Colonic mucosa (tissue), 4 donors: ENCODE data around the gene TTYH3. TPM values are rescaled to one million over a fixed set of nuclear protein-coding genes. Genes with fewer than 3 reads are reported as not detected.
"Not testable (repeated sequence)": the region's sequence is repeated elsewhere in the genome, so short reads cannot be mapped to it uniquely, and the experiment has no call there.

Experiments used
- DNase-seq: peaks from one replicate; pipeline ENCODE4 v3.0.0-alpha.2; 2020
- H3K27ac ChIP-seq: fragments of 200-600 bp; one replicate; pipeline ENCODE4 v1.8.0; 2021
- H3K27me3 ChIP-seq: fragments of 200-600 bp; one replicate; pipeline ENCODE4 v1.8.0; 2021
- H3K36me3 ChIP-seq: fragments of 200-600 bp; one replicate; pipeline ENCODE4 v1.8.0; 2021
- H3K4me1 ChIP-seq: fragments of 200-600 bp; one replicate; pipeline ENCODE4 v1.8.0; 2021; ENCODE audit warnings: mild to moderate bottlenecking
- H3K4me3 ChIP-seq: fragments of 200-600 bp; one replicate; pipeline ENCODE4 v1.8.0; 2021
- H3K9ac ChIP-seq, 2 donors: one replicate each; pipeline ENCODE4 v1.7.0; 2013; ENCODE audit warnings: control low read depth in 2 of 2, low read depth in 2 of 2, low read length in 2 of 2
- H3K9me3 ChIP-seq: fragments of 200-600 bp; one replicate; pipeline ENCODE4 v1.8.0; 2021
- intact Hi-C: fragments of 100-400 bp; cut with DNase I; formaldehyde crosslinking; loops from one replicate; pipeline ENCODE4 v1.14.1; 2022
- total RNA-seq, 2 donors: library from RNA; stranded (reverse); fragmentation: NEBNext Ultra II Directional in 1 of 2; extraction: Animal tissue kit (Norgen Biotek cat#: 25700) in 1 of 2; gene quantifications; one replicate each; pipeline ENCODE4 v1.2.1, GENCODE V29; 2021
- TF ChIP-seq, protein P1 (sequence below): fragments of 200-600 bp; IDR thresholded peaks from one replicate; pipeline ENCODE4 v1.8.0; 2022; ENCODE audit warnings: antibody characterized with exemption, mild to moderate bottlenecking
- donor health status: healthy.
- donor health status: DM: no; HTN: no; CAD: no.
- donor health status: DM: no; HTN: no; CAD: no.

Gene TTYH3
- total RNA-seq, 2 donors from 2014 or later, result 50.0 to 59.5 TPM

DNA sequence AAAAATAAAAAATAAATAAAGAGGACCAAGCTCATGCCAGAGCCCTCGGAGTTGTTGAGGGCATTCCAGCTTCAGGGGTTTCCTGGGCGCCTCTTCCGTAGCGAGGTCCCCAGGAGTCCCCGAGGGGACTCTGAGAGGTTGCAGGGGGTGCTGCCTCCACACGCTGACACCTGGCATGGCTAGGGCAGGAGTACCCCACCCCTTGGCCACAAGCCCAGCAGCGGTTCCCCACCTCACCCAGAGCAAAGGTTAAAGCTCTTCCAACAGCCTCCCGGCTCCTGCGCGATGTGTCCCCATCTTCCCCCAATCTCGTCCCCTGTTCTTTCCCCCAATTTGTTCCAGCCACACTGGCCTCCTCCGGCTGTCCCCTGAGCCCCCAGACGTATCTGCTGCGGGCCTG, 60.8 kb downstream of the TTYH3 start:
- peaks cover 27% of the 10 kb centered on the region for H3K27me3 ChIP-seq

DNA sequence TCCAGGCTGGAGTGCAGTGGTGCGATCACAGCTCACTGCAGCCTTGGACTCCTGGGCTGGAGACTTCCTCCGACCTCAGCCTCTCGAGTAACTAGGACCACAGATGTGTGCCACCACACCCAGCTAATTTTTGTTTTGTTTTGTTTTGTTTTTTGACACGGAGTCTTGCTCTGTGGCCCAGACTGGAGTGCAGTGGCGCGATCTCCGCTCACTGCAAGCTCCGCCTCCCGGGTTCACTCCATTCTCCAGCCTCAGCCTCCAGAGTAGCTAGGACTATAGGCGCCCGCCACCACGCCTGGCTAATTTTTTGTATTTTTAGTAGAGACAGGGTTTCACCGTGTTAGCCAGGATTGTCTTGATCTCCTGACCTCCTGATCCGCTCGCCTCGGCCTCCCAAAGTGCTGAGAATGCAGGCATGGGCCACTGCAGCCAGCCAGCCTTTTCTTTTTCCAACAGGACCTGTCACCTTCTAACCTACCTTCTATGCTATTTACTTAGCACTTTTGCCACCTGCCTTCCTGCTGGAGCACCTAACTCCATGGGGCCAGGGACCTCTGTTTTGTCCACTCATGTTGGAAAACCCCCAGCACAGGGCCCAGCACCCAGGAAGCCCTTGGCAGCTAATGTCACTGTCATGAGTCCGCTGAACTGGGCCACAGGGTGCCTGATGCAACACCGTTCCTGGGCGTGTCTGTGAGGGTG, 61.8 kb downstream of the TTYH3 start:
- DNase-seq, H3K9me3 ChIP-seq, H3K27ac ChIP-seq, intact Hi-C loops, H3K9ac ChIP-seq, H3K36me3 ChIP-seq, H3K4me1 ChIP-seq, H3K4me3 ChIP-seq: not testable (repeated sequence)
- peaks cover 17% of the 10 kb centered on the region for H3K27me3 ChIP-seq

More for the DNA sequence above, 60.8 kb downstream of the TTYH3 start:
- Histone ChIP-seq H3K9me3 (no peaks in the 10 kb centered on the region), H3K9ac (no peak overlapping the region), H3K27ac (no peak overlapping the region), H3K4me3 (no peak overlapping the region), H3K36me3 (no peaks in the 10 kb centered on the region), H3K4me1 (no peaks in the 10 kb centered on the region)
- TF ChIP-seq, protein P1, sequence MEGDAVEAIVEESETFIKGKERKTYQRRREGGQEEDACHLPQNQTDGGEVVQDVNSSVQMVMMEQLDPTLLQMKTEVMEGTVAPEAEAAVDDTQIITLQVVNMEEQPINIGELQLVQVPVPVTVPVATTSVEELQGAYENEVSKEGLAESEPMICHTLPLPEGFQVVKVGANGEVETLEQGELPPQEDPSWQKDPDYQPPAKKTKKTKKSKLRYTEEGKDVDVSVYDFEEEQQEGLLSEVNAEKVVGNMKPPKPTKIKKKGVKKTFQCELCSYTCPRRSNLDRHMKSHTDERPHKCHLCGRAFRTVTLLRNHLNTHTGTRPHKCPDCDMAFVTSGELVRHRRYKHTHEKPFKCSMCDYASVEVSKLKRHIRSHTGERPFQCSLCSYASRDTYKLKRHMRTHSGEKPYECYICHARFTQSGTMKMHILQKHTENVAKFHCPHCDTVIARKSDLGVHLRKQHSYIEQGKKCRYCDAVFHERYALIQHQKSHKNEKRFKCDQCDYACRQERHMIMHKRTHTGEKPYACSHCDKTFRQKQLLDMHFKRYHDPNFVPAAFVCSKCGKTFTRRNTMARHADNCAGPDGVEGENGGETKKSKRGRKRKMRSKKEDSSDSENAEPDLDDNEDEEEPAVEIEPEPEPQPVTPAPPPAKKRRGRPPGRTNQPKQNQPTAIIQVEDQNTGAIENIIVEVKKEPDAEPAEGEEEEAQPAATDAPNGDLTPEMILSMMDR, result no peak
- intact Hi-C loops, result no loop called here
- no peak for DNase-seq

GRCh38 chr7:2694122-2694436, 62.3 kb downstream of the TTYH3 start:
- H3K9ac ChIP-seq, H3K36me3 ChIP-seq, H3K4me3 ChIP-seq, DNase-seq, intact Hi-C loops, H3K9me3 ChIP-seq, H3K4me1 ChIP-seq, H3K27ac ChIP-seq: not testable (repeated sequence)
- H3K27me3 ChIP-seq, result peaks cover 12% of the 10 kb centered on the region

DNA sequence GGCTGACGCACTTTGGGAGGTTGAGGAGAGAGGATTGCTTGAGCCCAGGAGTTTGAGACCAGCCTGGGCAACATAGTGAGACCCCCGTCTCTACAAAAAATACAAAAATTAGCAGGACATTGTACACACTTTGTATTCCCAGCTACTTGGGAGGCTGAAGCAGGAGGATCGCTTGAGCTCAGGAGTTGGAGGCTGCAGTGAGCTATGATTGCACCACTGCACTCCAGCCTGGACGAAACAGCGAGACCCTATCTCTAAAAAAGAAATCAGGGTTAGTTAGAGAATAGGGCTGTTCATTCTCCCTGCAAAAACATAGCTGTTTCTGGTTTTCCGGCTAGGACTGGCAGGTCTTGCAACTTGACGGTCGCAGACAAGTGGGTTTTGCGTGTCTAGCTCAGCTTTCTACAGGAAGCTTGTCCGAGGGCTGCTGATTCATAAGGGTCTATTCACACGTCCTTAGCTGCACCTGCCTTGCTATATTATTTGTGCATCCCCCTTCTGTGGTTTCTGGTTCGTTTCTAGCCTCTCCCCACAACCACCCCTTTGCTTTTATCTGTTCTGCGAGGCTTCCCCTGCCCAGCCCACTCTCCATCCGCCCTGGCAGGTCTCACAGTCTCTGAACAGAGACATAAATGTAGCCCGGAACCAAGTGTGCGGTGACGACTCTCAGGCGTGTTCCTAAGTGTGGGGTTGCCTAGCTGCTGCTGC, 66.9 kb downstream of the TTYH3 start:
- TF ChIP-seq, protein P1, result no peak
- DNase-seq, result no peak
- Histone ChIP-seq H3K4me3 (no peak overlapping the region), H3K27ac (no peak overlapping the region), H3K27me3 (no peaks in the 10 kb centered on the region), H3K36me3 (no peaks in the 10 kb centered on the region), H3K9ac (no peak overlapping the region), H3K9me3 (no peaks in the 10 kb centered on the region), H3K4me1 (no peaks in the 10 kb centered on the region)
- intact Hi-C loops, result no loop called here

GRCh38 chr7:2699289-2699620, 67.5 kb downstream of the TTYH3 start:
- Histone ChIP-seq H3K27me3 (no peaks in the 10 kb centered on the region), H3K9ac (no peak overlapping the region)
- no peak for DNase-seq

GRCh38 chr7:2700141-2700850, 68.5 kb downstream of the TTYH3 start:
- no peaks in the 10 kb centered on the region for H3K9me3 ChIP-seq
- intact Hi-C loops, result no loop called here
- H3K4me3 ChIP-seq, result no peak overlapping the region
- no peaks in the 10 kb centered on the region for H3K27me3 ChIP-seq
- H3K27ac ChIP-seq, result no peak overlapping the region
- H3K9ac ChIP-seq, result no peak overlapping the region
- H3K4me1 ChIP-seq, result no peaks in the 10 kb centered on the region
- TF ChIP-seq, protein P1, result no peak
- DNase-seq, result no peak
- no peaks in the 10 kb centered on the region for H3K36me3 ChIP-seq

More at GRCh38 chr7:2699289-2699620, 67.5 kb downstream of the TTYH3 start:
- H3K4me3 ChIP-seq, result no peak overlapping the region
- TF ChIP-seq, protein P1, result no peak
- H3K9me3 ChIP-seq, result no peaks in the 10 kb centered on the region
- H3K27ac ChIP-seq, result no peak overlapping the region
- intact Hi-C loops, result no loop called here
- H3K4me1 ChIP-seq, result no peaks in the 10 kb centered on the region
- no peaks in the 10 kb centered on the region for H3K36me3 ChIP-seq
